HEK293T (cell line): ENCODE measurements around the gene PROZ.

Experiments used
- CTCF ChIA-PET: fragments of 350-600 bp; formaldehyde crosslinking; extraction: SDS; loops from one replicate; lab custom pipeline; 2021; ENCODE audit warnings: antibody characterized with exemption, inconsistent platforms; lab: Yijun Ruan, JAX
- POLR2A ChIA-PET: fragments of 350-600 bp; formaldehyde crosslinking; extraction: SDS; loops from one replicate; lab custom pipeline; 2020; ENCODE audit warnings: antibody characterized with exemption, inconsistent platforms; lab: Yijun Ruan, JAX
- DNase-seq: peaks from one replicate; pipeline ENCODE4 v3.0.0; 2012; ENCODE audit warnings: mixed read lengths; ENCODE audit errors: extremely low spot score
- ARNT ChIP-seq: fragments of 450-650 bp; IDR thresholded peaks from 2 replicates; pipeline ENCODE4 v1.6.1; 2017; ENCODE audit warnings: mild to moderate bottlenecking
- BHLHE40 ChIP-seq: fragments of 450-650 bp; IDR thresholded peaks from 2 replicates; pipeline ENCODE4 v1.6.1; 2016; ENCODE audit warnings: mild to moderate bottlenecking, moderate library complexity, borderline replicate concordance
- CTBP1 ChIP-seq: fragments of 450-650 bp; IDR thresholded peaks from 2 replicates; pipeline ENCODE4 v1.6.1; 2016; ENCODE audit warnings: borderline replicate concordance
- ELF4 ChIP-seq: fragments of 450-650 bp; IDR thresholded peaks from 2 replicates; pipeline ENCODE4 v1.6.1; 2017; ENCODE audit warnings: antibody characterized with exemption
- FOXA1 ChIP-seq: fragments of 450-650 bp; IDR thresholded peaks from 2 replicates; pipeline ENCODE4 v1.6.1; 2016; ENCODE audit warnings: mild to moderate bottlenecking
- FOXK2 ChIP-seq: fragments of 450-650 bp; IDR thresholded peaks from 2 replicates; pipeline ENCODE4 v1.6.1; 2016; ENCODE audit warnings: mild to moderate bottlenecking
- FOXM1 ChIP-seq: fragments of 450-650 bp; IDR thresholded peaks from 2 replicates; pipeline ENCODE4 v1.6.1; 2017; ENCODE audit warnings: mild to moderate bottlenecking, borderline replicate concordance
- HDGF ChIP-seq: fragments of 450-650 bp; IDR thresholded peaks from 2 replicates; pipeline ENCODE4 v1.6.1; 2017; ENCODE audit warnings: antibody characterized with exemption, borderline replicate concordance
- L3MBTL2 ChIP-seq: fragments of 450-650 bp; conservative IDR thresholded peaks from 2 replicates; pipeline ENCODE4 v1.6.1; 2016; ENCODE audit warnings: mild to moderate bottlenecking
- LEF1 ChIP-seq: fragments of 450-650 bp; IDR thresholded peaks from 2 replicates; pipeline ENCODE4 v1.6.1; 2017; ENCODE audit warnings: mild to moderate bottlenecking, borderline replicate concordance
- NFRKB ChIP-seq: fragments of 450-650 bp; IDR thresholded peaks from 2 replicates; pipeline ENCODE4 v1.6.1; 2016; ENCODE audit warnings: mild to moderate bottlenecking, moderate library complexity
- SP1 ChIP-seq: fragments of 450-650 bp; IDR thresholded peaks from 2 replicates; pipeline ENCODE4 v1.6.1; 2017
- SUZ12 ChIP-seq: fragments of 450-650 bp; IDR thresholded peaks from 2 replicates; pipeline ENCODE4 v1.6.1; 2016; ENCODE audit warnings: mild to moderate bottlenecking
- TARDBP ChIP-seq: fragments of 450-650 bp; IDR thresholded peaks from 2 replicates; pipeline ENCODE4 v1.6.1; 2016
- ZNF384 ChIP-seq: fragments of 450-650 bp; IDR thresholded peaks from 2 replicates; pipeline ENCODE4 v1.6.1; 2016
- TF ChIP-seq, protein P1 (sequence below): fragments of 450-650 bp; IDR thresholded peaks from 2 replicates; pipeline ENCODE4 v1.6.1; 2016

The PROZ gene

DNA sequence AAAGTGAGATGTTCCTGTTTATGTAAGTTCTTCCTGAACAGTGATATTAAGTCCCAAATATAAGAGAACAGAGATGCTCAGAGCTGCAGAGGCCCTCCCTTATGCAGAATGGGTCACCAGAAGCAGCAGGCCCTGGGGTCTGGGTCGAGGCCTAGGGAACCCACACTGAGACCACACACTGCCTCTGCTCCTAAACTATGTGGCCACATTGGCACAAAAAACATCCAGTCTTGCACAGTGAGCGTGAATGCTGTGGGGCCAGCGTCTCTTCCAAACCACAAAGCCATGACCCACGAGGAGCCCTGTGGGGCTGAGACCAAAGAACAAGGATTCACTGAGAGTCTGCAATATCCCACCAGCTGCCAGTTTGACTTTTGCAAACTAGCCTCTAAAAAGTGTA, 23.6 kb downstream of the PROZ start:
- ChIA-PET CTCF (no interaction called here), POLR2A (no interaction called here)
- no peak for DNase-seq
- no peak for TF ChIP-seq NFRKB
- TF ChIP-seq ELF4: no peak
- TF ChIP-seq, protein P1, sequence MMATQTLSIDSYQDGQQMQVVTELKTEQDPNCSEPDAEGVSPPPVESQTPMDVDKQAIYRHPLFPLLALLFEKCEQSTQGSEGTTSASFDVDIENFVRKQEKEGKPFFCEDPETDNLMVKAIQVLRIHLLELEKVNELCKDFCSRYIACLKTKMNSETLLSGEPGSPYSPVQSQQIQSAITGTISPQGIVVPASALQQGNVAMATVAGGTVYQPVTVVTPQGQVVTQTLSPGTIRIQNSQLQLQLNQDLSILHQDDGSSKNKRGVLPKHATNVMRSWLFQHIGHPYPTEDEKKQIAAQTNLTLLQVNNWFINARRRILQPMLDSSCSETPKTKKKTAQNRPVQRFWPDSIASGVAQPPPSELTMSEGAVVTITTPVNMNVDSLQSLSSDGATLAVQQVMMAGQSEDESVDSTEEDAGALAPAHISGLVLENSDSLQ: no peak
- TF ChIP-seq L3MBTL2: no peak
- no peak for TF ChIP-seq SP1
- TF ChIP-seq BHLHE40: no peak
- TF ChIP-seq FOXA1: no peak
- no peak for TF ChIP-seq TARDBP
- no peak for TF ChIP-seq HDGF
- no peak for TF ChIP-seq ARNT
- no peak for TF ChIP-seq FOXK2

DNA sequence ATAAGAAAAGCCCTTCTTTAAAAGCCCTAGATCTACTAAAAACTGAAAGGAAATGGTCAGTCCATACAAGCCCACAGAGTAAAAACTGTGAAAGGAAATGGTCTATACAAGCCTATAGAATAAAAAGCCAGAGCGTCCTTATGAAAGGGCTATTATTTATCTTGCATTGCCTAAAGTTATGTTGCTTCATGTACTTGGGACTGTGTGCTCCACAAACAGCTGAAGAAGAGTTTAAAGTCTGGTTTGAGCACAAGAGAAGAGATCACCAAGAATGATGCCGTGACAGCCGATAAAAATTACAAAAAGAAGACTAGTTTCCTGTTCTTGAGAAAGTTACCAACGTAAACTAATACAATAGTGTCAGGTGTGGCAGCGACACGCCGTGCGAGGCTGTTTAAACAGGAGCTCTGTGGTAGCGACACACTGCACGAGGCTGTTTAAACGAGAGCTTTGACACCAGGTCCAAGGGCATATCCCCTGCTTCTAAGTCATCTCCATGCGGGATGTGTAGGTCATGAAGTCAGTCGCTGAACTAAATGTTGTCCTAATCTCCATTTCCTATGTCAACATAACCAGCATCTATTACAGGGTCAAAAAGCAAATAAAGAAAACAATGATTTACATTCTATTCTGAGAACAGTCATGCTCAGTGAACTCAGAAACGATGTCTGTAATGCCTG, 25.1 kb downstream of the PROZ start:
- POLR2A ChIA-PET: interaction anchor here (1.0 kb wide), 1 partner anchor 25 kb away, joined by 3 read pairs; the partner anchor contains the start of gene PCID2
- DNase-seq: no peak
- TF ChIP-seq ZNF384 (no peak), CTBP1 (no peak), ELF4 (no peak), NFRKB (no peak), HDGF (no peak), BHLHE40 (no peak), TARDBP (no peak), ARNT (no peak), SP1 (no peak), FOXM1 (no peak), FOXK2 (no peak), SUZ12 (no peak), L3MBTL2 (no peak), FOXA1 (no peak), LEF1 (no peak)
- TF ChIP-seq, protein P1: no peak
- CTCF ChIA-PET: no interaction called here

DNA sequence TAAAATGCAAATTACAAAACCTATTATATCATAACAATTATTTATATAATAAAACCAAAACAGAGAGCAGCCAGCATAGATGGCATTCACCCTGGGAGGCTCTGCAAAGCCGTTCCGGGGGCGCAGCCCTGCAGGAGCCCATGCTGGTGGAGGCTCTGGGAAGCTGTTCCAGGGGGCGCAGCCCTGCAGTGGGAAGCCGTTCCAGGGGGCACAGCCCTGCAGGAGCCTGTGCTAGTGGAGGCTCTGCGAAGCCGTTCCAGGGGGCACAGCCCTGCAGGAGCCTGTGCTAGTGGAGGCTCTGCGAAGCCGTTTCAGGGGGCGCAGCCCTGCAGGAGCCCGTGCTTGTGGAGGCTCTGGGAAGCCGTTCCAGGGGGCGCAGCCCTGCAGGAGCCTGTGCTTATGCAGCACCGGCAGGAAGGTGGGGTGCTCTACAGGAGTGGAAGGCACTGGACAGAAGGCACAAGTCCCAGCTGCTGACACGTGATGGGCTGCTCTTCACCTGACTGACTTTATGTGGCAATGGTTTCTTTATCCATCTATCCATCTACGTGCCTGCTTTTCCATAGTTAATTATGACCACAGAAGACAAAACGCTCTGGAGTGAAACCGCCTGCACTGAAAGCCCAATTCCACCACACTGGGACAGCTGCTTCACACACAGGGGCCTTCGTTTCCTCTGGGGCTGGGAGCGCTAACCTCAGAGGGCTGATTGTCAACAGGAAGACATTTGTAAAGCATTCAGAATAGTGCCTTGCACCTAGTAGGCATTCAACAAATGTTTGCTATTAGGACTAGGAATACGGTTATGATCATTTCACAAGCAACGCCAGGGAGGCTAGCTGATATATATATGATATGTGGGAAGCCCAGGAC, 26.4 kb downstream of the PROZ start:
- no peak for DNase-seq
- CTCF ChIA-PET: no interaction called here
- no peak for TF ChIP-seq HDGF
- TF ChIP-seq ELF4: no peak
- no peak for TF ChIP-seq NFRKB
- no peak for TF ChIP-seq SP1
- TF ChIP-seq FOXA1: no peak
- no peak for TF ChIP-seq FOXM1
- no peak for TF ChIP-seq L3MBTL2
- TF ChIP-seq SUZ12: no peak
- TF ChIP-seq, protein P1: no peak
- POLR2A ChIA-PET: no interaction called here

DNA sequence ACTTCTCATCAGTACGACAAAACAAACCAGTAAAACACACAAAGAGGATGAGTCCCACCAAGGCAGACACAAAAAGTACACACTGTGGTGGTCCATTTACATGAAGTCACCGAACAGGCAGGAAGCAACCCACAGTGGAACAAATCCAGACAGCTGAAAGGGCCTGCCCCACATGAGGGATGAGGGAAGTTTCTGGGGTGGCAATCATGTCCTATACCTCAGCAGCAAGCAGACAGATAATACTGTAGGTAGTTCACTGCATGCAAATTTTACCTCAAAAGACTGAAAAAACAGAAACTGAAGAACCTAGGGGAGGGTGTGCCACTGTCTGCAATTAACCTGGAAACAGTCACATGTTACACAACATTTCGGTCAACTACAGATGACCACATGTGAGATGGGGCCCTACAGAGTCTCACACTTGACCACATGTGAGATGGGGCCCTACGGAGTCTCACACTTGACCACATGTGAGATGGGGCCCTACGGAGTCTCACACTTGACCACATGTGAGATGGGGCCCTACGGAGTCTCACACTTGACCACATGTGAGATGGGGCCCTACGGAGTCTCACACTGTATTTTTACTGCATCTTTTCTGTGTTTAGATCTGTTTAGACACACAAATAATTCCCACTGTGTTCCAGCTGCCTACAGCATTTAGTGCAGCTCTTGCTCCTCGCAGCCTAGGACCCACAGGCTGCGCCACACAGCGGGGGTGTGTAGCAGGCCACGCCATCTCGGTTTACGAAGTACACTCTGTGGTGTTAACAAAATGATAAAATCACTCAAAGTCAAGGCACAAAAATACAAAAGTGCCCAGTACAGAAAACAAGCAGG, 27.8 kb downstream of the PROZ start:
- no peak for TF ChIP-seq ZNF384
- TF ChIP-seq ARNT: no peak
- TF ChIP-seq BHLHE40: no peak
- TF ChIP-seq NFRKB: no peak
- no peak for TF ChIP-seq SUZ12
- no peak for TF ChIP-seq HDGF
- no peak for TF ChIP-seq SP1
- TF ChIP-seq TARDBP: no peak
- TF ChIP-seq, protein P1: no peak
- no peak for TF ChIP-seq FOXK2
- TF ChIP-seq CTBP1: no peak
- TF ChIP-seq FOXA1: no peak
- no peak for TF ChIP-seq ELF4
- TF ChIP-seq FOXM1: no peak
- TF ChIP-seq L3MBTL2: no peak
- no peak for TF ChIP-seq LEF1
- ChIA-PET CTCF (no interaction called here), POLR2A (interaction anchor here (0.8 kb wide), 1 partner anchor 22 kb away, joined by 4 read pairs; the partner anchor contains the start of gene PCID2)
- DNase-seq: no peak
